Skeletal muscle cell (primary cell): Measurements from ENCODE around the gene DENND2C.

ENCODE experiments used
- DNase-seq: peaks from one replicate; pipeline ENCODE4 v3.0.0-alpha.2; 2010; ENCODE audit warnings: low read depth
- H3K4me3 ChIP-seq: 2 replicates; pipeline ENCODE4 v1.5.1; 2011; ENCODE audit warnings: low read depth, mild to moderate bottlenecking, control low read depth, low read length, moderate library complexity

DENND2C gene

GRCh38 chr1:114690148-114690547 lies 20.3 kb upstream of the DENND2C start:
- DNase-seq = no peak
- no peak overlapping the region for H3K4me3 ChIP-seq

GRCh38 chr1:114688526-114688925 lies 18.7 kb upstream of the DENND2C start:
- no peak for DNase-seq
- H3K4me3 ChIP-seq = no peak overlapping the region

GRCh38 chr1:114685851-114686250 lies 16.0 kb upstream of the DENND2C start:
- no peak for DNase-seq
- no peak overlapping the region for H3K4me3 ChIP-seq

- H3K4me3 ChIP-seq = no peak overlapping the region
- no peak for DNase-seq
Observed at GRCh38 chr1:114677691-114678090, 7.8 kb upstream of the DENND2C start.

- H3K4me3 ChIP-seq = no peak overlapping the region
- DNase-seq = no peak
Observed at GRCh38 chr1:114676115-114676514, 6.3 kb upstream of the DENND2C start.

GRCh38 chr1:114671939-114672275 lies 2.1 kb upstream of the DENND2C start:
- H3K4me3 ChIP-seq = no peak overlapping the region
- no peak for DNase-seq

- no peak for DNase-seq
- H3K4me3 ChIP-seq = no peak overlapping the region
Observed at GRCh38 chr1:114671011-114671938, 1.4 kb upstream of the DENND2C start.

- peak overlapping the region; percentile 60 for H3K4me3 ChIP-seq
- peak; percentile 52 for DNase-seq
Observed at GRCh38 chr1:114670083-114671010, 498 bp upstream of the DENND2C start.

GRCh38 chr1:114668784-114669561 lies 876 bp downstream of the DENND2C start:
- H3K4me3 ChIP-seq = peak overlapping the region; percentile 60
- no peak for DNase-seq

- no peak overlapping the region for H3K4me3 ChIP-seq
- DNase-seq = no peak
Observed at GRCh38 chr1:114668373-114668772, 1.5 kb downstream of the DENND2C start.

- no peak for DNase-seq
- H3K4me3 ChIP-seq = no peak overlapping the region
Observed at GRCh38 chr1:114666954-114667353, 2.9 kb downstream of the DENND2C start.

- no peak overlapping the region for H3K4me3 ChIP-seq
- DNase-seq = no peak
Observed at GRCh38 chr1:114660238-114660637, 9.6 kb downstream of the DENND2C start.

- no peak overlapping the region for H3K4me3 ChIP-seq
- DNase-seq = no peak
Observed at GRCh38 chr1:114651893-114652292, 18.0 kb downstream of the DENND2C start.

GRCh38 chr1:114648503-114648902 lies 21.3 kb downstream of the DENND2C start:
- H3K4me3 ChIP-seq = no peak overlapping the region

GRCh38 chr1:114641377-114641776 lies 28.5 kb downstream of the DENND2C start:
- H3K4me3 ChIP-seq = no peak overlapping the region
- no peak for DNase-seq

More at GRCh38 chr1:114648503-114648902, 21.3 kb downstream of the DENND2C start:
- no peak for DNase-seq

GRCh38 chr1:114638910-114639309 lies 30.9 kb downstream of the DENND2C start:
- no peak overlapping the region for H3K4me3 ChIP-seq
- DNase-seq = no peak

- DNase-seq = no peak
- H3K4me3 ChIP-seq = no peak overlapping the region
Observed at GRCh38 chr1:114632427-114632826, 37.4 kb downstream of the DENND2C start.

GRCh38 chr1:114627107-114627506 lies 42.7 kb downstream of the DENND2C start:
- no peak overlapping the region for H3K4me3 ChIP-seq
- no peak for DNase-seq

- no peak overlapping the region for H3K4me3 ChIP-seq
- no peak for DNase-seq
Observed at GRCh38 chr1:114623364-114623763, 46.5 kb downstream of the DENND2C start.

GRCh38 chr1:114620419-114620818 lies 49.4 kb downstream of the DENND2C start:
- no peak overlapping the region for H3K4me3 ChIP-seq
- DNase-seq = no peak
